ENCODE results near the gene CAPG.

DNA sequence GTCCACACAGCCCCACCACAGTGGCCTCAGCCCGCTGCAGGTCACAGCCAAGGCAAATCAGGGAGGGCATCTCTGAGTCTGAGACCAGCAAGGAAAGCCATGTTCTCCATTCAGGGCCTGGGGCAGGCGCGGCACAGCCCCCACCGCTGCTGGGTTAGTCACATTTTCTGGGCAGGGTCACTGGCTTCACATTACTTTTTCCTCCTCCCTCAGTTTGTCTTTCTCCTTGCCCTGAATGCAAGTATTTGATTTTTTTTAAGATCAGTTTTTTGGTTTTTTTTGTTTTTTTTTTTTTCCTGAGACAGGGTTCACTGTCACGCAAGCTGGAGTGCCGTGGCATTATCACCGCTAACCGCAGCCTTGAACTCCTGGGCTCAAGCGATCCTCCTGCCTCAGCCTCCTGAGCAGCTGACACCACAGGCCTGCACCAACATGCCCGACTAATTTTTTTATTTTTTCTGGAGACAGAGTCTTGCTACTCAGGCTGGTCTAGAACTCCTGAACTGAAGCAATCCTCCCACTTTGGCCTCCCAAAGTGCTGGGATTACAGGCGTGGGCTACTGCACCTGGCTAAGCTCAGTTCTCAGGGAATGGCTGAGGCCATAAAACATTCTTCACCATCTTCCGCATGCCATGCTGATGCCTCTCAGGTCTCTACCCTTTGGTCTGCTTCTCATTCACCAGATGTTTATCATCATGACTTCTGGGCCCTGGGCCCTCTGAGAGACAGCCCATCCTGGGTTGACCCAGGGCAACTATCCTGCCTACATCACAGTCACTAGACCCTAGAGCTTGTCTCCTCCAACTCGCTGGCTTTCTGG lies 628 bp upstream of the CAPG start:
- TF ChIP-seq POLR2A (IDR thresholded peaks at IDR 0.05): no peak
- TF ChIP-seq, protein P1, sequence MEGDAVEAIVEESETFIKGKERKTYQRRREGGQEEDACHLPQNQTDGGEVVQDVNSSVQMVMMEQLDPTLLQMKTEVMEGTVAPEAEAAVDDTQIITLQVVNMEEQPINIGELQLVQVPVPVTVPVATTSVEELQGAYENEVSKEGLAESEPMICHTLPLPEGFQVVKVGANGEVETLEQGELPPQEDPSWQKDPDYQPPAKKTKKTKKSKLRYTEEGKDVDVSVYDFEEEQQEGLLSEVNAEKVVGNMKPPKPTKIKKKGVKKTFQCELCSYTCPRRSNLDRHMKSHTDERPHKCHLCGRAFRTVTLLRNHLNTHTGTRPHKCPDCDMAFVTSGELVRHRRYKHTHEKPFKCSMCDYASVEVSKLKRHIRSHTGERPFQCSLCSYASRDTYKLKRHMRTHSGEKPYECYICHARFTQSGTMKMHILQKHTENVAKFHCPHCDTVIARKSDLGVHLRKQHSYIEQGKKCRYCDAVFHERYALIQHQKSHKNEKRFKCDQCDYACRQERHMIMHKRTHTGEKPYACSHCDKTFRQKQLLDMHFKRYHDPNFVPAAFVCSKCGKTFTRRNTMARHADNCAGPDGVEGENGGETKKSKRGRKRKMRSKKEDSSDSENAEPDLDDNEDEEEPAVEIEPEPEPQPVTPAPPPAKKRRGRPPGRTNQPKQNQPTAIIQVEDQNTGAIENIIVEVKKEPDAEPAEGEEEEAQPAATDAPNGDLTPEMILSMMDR (IDR thresholded peaks at IDR 0.05): no peak
- TF ChIP-seq POLR2AphosphoS5 (IDR thresholded peaks at IDR 0.05): no peak
